BLaER1 (cell line): ENCODE measurements around the gene EEF1A2.

ENCODE experiments used
- H3K27ac ChIP-seq: shearing (Covaris generic); formaldehyde crosslinking; 2 replicates; pipeline ENCODE4 v1.8.1; 2022
- H3K27me3 ChIP-seq: shearing (Covaris generic); formaldehyde crosslinking; 2 replicates; pipeline ENCODE4 v1.8.1; 2022
- H3K36me3 ChIP-seq: shearing (Covaris generic); formaldehyde crosslinking; 2 replicates; pipeline ENCODE4 v1.8.1; 2022
- H3K4me1 ChIP-seq: shearing (Covaris generic); formaldehyde crosslinking; 2 replicates; pipeline ENCODE4 v1.8.1; 2022
- H3K4me2 ChIP-seq: shearing (Covaris generic); formaldehyde crosslinking; 2 replicates; pipeline ENCODE4 v1.8.1; 2022
- H3K4me3 ChIP-seq: shearing (Covaris generic); formaldehyde crosslinking; 2 replicates; pipeline ENCODE4 v1.8.1; 2022
- H3K9ac ChIP-seq: shearing (Covaris generic); formaldehyde crosslinking; 2 replicates; pipeline ENCODE4 v1.8.1; 2022
- H3K9me3 ChIP-seq: shearing (Covaris generic); formaldehyde crosslinking; 2 replicates; pipeline ENCODE4 v1.8.1; 2022
- H4K20me1 ChIP-seq: shearing (Covaris generic); formaldehyde crosslinking; 2 replicates; pipeline ENCODE4 v1.8.1; 2022
- Cebpa-rat ChIP-seq: shearing (Covaris generic); IDR thresholded peaks from 2 replicates; pipeline ENCODE4 v1.8.1; 2022

EEF1A2 gene

GRCh38 chr20:63495167-63495720 lies 3.6 kb downstream of the EEF1A2 start:
- peaks cover 16% of the 10 kb centered on the region for H3K27me3 ChIP-seq

GRCh38 chr20:63494420-63495166 lies 4.3 kb downstream of the EEF1A2 start:
- Histone ChIP-seq H3K36me3 (peaks cover 61% of the 10 kb centered on the region), H3K9ac (no peak overlapping the region)

More at GRCh38 chr20:63495167-63495720, 3.6 kb downstream of the EEF1A2 start:
- Histone ChIP-seq H4K20me1 (peaks cover 59% of the 10 kb centered on the region), H3K9me3 (peaks cover 4% of the 10 kb centered on the region; the same call in 1 of the 2 replicates), H3K4me2 (no peak overlapping the region; the same call in 1 of the 2 replicates), H3K4me1 (peaks cover 40% of the 10 kb centered on the region), H3K36me3 (peaks cover 55% of the 10 kb centered on the region), H3K4me3 (no peak overlapping the region), H3K9ac (no peak overlapping the region), H3K27ac (no peak overlapping the region)
- no peak for TF ChIP-seq Cebpa-rat

GRCh38 chr20:63494084-63494419 lies 4.8 kb downstream of the EEF1A2 start:
- Histone ChIP-seq H3K9ac (no peak overlapping the region), H4K20me1 (peaks cover 69% of the 10 kb centered on the region), H3K36me3 (peaks cover 66% of the 10 kb centered on the region), H3K27me3 (peaks cover 23% of the 10 kb centered on the region), H3K4me2 (no peak overlapping the region), H3K4me1 (peaks cover 29% of the 10 kb centered on the region), H3K9me3 (peaks cover 4% of the 10 kb centered on the region; the same call in 1 of the 2 replicates), H3K27ac (no peak overlapping the region), H3K4me3 (no peak overlapping the region)
- TF ChIP-seq Cebpa-rat, result no peak

More at GRCh38 chr20:63494420-63495166, 4.3 kb downstream of the EEF1A2 start:
- TF ChIP-seq Cebpa-rat, result no peak
- Histone ChIP-seq H3K27ac (no peak overlapping the region), H3K9me3 (peaks cover 4% of the 10 kb centered on the region; the same call in 1 of the 2 replicates), H3K4me1 (peaks cover 33% of the 10 kb centered on the region), H4K20me1 (peaks cover 64% of the 10 kb centered on the region), H3K4me3 (no peak overlapping the region), H3K4me2 (no peak overlapping the region), H3K27me3 (peaks cover 18% of the 10 kb centered on the region)

- Histone ChIP-seq H3K9ac (no peak overlapping the region), H3K27ac (no peak overlapping the region), H3K4me1 (peaks cover 29% of the 10 kb centered on the region), H3K4me3 (no peak overlapping the region), H4K20me1 (peaks cover 73% of the 10 kb centered on the region), H3K36me3 (peaks cover 70% of the 10 kb centered on the region), H3K27me3 (peaks cover 27% of the 10 kb centered on the region), H3K4me2 (no peak overlapping the region), H3K9me3 (peaks cover 4% of the 10 kb centered on the region; the same call in 1 of the 2 replicates)
- TF ChIP-seq Cebpa-rat, result no peak
Measured at GRCh38 chr20:63493563-63494020, 5.3 kb downstream of the EEF1A2 start.

- peaks cover 74% of the 10 kb centered on the region for H4K20me1 ChIP-seq
- no peak overlapping the region for H3K27ac ChIP-seq
- H3K4me2 ChIP-seq, result no peak overlapping the region
- peaks cover 73% of the 10 kb centered on the region for H3K36me3 ChIP-seq
- peaks cover 26% of the 10 kb centered on the region for H3K4me1 ChIP-seq
- no peak overlapping the region for H3K9ac ChIP-seq
- peaks cover 27% of the 10 kb centered on the region for H3K27me3 ChIP-seq
- H3K9me3 ChIP-seq, result peaks cover 4% of the 10 kb centered on the region; the same call in 1 of the 2 replicates
- no peak overlapping the region for H3K4me3 ChIP-seq
- no peak for TF ChIP-seq Cebpa-rat
Measured at GRCh38 chr20:63492982-63493381, 5.9 kb downstream of the EEF1A2 start.

GRCh38 chr20:63492518-63492917 lies 6.4 kb downstream of the EEF1A2 start:
- Histone ChIP-seq H3K4me2 (no peak overlapping the region), H3K4me1 (peaks cover 21% of the 10 kb centered on the region), H3K4me3 (no peak overlapping the region), H3K27ac (no peak overlapping the region), H3K36me3 (peaks cover 76% of the 10 kb centered on the region), H4K20me1 (peaks cover 72% of the 10 kb centered on the region), H3K9ac (no peak overlapping the region), H3K27me3 (peaks cover 27% of the 10 kb centered on the region), H3K9me3 (peaks cover 4% of the 10 kb centered on the region; the same call in 1 of the 2 replicates)
- TF ChIP-seq Cebpa-rat, result no peak

- no peak overlapping the region for H3K9ac ChIP-seq
- H3K36me3 ChIP-seq, result peaks cover 77% of the 10 kb centered on the region
- peaks cover 29% of the 10 kb centered on the region for H3K27me3 ChIP-seq
- peaks cover 4% of the 10 kb centered on the region; the same call in 1 of the 2 replicates for H3K9me3 ChIP-seq
- no peak overlapping the region for H3K27ac ChIP-seq
- peaks cover 69% of the 10 kb centered on the region for H4K20me1 ChIP-seq
- no peak overlapping the region for H3K4me2 ChIP-seq
- no peak for TF ChIP-seq Cebpa-rat
- H3K4me3 ChIP-seq, result no peak overlapping the region
- H3K4me1 ChIP-seq, result peaks cover 13% of the 10 kb centered on the region
Measured at GRCh38 chr20:63491635-63492230, 7.2 kb downstream of the EEF1A2 start.

DNA sequence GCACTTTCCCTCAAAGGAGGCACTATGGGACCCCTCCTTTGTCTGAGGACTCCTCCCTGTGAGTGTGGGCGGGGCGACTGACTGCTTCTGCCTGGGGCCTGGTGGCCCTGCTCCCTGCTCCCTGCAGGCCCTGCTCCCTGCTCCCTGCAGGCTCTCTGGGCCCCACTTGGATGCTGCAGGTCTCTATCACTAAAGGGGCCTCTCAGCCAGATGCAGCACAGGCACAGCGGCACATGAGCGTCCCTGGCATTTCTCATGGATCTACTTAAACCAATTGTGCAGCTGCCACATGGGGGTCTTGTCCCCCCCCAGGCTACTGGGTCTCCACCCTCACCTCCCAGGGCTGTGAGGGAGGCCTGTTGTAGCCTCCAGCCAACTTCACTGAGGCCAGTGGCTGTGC lies 7.8 kb downstream of the EEF1A2 start:
- Histone ChIP-seq H3K27me3 (peaks cover 29% of the 10 kb centered on the region), H3K4me3 (no peak overlapping the region)

DNA sequence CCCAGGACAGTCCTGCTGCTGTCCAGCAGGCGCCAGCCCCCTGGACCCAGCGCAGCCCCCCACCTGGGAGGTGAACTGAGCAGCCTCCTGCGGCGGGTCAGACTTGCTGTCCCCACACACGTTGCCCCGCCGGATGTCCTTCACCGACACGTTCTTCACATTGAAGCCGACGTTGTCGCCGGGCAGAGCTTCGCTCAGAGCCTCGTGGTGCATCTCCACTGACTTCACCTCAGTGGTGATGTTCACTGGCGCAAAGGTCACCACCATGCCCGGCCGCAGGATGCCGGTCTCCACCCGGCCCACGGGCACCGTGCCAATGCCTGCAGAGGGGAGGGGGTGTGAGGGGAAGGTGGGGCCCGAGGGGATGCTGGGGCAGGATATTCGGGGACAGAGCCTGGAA lies 8.5 kb downstream of the EEF1A2 start:
- H3K4me2 ChIP-seq, result no peak overlapping the region
- H3K4me1 ChIP-seq, result peaks cover 3% of the 10 kb centered on the region
- no peak for TF ChIP-seq Cebpa-rat
- peaks cover 4% of the 10 kb centered on the region; the same call in 1 of the 2 replicates for H3K9me3 ChIP-seq
- no peak overlapping the region for H3K4me3 ChIP-seq
- H3K27ac ChIP-seq, result no peak overlapping the region
- H4K20me1 ChIP-seq, result peaks cover 55% of the 10 kb centered on the region
- H3K36me3 ChIP-seq, result peaks cover 71% of the 10 kb centered on the region
- peaks cover 29% of the 10 kb centered on the region for H3K27me3 ChIP-seq
- H3K9ac ChIP-seq, result no peak overlapping the region

More for the DNA sequence above, 7.8 kb downstream of the EEF1A2 start:
- Histone ChIP-seq H3K36me3 (peaks cover 77% of the 10 kb centered on the region), H3K4me1 (peaks cover 7% of the 10 kb centered on the region), H3K9ac (no peak overlapping the region), H3K4me2 (no peak overlapping the region), H3K9me3 (peaks cover 4% of the 10 kb centered on the region; the same call in 1 of the 2 replicates), H4K20me1 (peaks cover 62% of the 10 kb centered on the region), H3K27ac (no peak overlapping the region)
- no peak for TF ChIP-seq Cebpa-rat
